CD1c-positive myeloid dendritic cell (primary cell): ENCODE measurements around the gene TIFAB.

Source experiments
- DNase-seq: peaks from one replicate; pipeline ENCODE4 v3.0.0-alpha.2; 2016; ENCODE audit errors: extremely low spot score

Gene TIFAB, protein sequence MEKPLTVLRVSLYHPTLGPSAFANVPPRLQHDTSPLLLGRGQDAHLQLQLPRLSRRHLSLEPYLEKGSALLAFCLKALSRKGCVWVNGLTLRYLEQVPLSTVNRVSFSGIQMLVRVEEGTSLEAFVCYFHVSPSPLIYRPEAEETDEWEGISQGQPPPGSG

DNA sequence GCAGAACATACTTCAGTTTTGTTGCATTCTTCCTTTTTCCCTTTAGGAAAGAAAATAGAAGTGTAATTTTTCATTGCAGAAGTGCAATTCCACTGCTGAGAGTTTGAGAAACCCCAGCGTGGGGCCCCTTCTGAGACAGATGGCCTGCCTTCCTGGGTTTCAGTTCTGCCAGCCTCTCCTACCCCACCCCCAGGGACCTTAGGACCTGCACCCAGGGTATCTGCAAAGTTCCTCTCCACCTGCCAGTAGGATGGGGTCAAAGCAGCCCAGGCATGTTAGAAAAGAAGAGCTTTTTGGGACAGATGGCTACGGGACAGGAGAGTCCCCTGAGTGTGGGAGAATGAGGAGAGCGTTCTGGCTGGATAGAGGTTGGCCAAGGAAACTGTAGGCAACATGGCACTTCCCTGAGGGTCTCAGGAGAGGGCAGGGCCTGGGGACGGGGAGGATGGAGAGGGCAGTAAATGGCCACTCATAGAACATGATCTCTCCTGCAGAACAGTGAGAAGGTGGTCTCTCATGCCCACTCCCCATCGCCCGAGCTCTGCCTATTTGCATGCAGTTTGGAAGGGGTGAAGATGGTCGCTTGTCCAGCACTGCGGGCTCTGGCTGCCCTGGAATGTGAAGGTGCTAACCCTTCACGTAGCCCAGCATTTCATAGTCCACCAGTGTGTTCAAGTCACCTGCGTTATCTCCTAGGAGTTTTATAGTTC is at the start of gene TIFAB:
Gene TIFAB, minus strand, starts transcription at position 31 of the 710 bp plus-strand sequence. CDS start 2,412 bp downstream, outside the sequence.
- peak; percentile 63 for DNase-seq

DNA sequence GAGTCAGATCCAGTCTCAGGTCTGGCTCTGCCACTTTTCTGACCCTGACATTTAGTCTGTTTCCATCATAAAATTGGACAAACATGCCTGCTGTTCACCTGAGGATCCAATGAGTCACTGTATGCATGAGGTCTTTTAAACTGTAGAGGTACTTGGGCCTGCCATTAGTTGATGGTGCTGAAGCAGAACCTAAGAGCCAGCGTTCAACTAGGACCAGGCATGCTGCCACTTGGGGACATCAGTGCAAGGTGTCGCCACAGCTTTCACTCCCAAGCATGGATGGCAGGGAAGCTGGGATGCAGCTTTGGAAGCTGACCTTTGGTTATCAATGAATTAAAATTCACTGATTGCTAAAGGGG is 46.5 kb upstream of the TIFAB start:
- no peak for DNase-seq

DNA sequence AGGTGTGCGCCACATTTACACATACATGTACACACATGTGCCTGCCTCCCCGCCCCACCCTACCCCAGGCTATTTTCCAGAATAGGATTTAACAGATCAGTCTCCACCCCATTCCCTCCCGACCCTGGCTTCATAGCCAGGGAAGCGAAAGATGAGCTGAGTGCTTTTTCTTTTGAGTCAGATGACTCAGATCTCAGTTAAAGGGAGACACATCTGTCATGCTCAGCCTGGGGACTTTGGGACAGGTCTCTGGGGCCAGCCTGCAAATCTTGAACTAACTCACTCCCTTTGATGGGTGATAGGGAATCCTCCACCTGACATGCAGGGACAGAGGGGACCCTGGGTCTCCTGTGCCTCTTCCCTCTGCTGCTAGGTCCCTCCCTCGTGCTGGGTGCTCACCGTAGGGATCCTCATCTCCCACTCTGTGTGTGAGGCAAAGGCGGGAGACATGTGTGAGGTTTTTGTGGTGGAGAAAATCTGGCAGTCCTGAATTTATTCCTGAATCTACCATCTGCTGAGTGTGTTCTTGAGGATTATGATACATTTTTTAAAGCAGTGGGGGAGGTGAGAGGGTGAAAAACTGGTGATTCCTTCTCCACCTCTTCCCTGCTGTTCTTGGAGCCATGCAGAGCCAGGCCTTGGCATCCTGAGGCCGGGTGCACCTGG is 46.0 kb upstream of the TIFAB start:
- DNase-seq: no peak

DNA sequence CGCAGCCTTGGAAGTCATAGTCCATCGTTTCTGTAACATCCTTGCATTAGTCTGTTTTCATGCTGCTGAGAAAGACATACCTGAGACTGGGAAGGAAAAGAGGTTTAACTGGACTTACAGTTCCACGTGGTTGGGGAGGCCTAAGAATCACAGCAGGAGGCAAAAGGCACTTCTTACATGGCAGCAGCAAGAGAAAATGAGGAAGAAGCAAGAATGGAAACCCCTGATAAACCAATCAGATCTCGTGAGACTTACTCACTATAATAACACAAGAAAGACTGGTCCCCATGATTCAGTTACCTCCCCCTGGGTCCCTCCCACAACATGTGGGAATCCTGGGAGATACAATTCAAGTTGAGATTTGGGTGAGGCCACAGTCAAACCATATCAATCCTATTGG is 43.4 kb upstream of the TIFAB start:
- peak; percentile 21 for DNase-seq

DNA sequence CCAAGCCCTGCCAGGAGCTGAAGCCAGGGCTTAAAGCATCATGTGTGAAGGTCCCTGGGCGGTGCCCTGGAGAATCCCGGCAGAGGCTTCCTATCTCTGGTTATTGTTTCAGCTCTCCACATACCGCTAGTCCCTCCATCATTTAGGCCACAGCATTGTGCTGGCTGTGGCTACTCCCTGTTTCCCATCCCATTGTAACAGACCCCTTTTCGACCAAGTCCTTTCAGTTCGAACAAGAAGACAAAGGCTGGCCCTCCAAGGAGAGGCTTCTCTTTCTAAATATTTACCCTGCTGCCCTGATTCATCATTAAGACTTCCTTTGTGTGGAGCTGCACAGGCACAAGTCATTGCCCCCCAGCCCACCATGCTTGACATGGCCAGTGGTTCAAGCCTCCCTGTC is 42.0 kb upstream of the TIFAB start:
- DNase-seq: no peak

DNA sequence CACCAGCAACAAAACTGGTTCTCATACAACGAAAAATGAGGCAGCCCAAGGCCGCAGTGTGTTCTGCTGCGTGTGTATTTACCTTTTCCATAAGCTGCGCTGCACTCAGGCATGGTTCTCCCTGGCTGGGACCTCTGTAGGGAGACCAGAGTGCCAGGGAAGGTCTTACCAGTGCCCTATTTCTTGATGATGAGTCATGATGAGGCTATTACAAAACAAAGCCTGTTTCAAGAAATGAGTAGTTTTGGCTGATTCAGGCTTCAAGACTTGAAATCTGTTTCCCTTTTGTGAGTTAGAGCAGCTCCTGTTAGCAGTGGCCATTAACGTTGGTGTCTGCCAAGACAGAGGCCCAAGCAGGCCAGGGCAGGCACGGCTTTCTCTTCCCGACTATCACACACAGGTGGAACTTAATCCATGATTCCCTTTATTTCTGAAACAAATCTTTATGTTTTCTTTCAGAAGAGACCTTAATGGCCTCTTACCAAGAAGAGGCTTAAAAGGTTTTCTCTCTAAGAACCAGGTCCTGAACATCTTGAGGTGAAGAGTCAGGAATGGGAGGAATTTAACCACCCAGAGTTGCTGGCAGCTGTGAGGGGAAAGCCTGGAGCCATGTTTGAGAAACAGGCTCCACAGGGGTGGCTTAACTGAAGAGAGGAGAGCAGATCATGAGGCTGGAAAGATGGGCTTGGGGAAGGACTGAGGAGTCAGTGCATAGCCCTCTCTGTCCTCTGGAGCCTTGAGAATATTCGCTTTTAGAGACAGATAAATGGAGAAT is 41.4 kb upstream of the TIFAB start:
- peak; percentile 90 for DNase-seq

DNA sequence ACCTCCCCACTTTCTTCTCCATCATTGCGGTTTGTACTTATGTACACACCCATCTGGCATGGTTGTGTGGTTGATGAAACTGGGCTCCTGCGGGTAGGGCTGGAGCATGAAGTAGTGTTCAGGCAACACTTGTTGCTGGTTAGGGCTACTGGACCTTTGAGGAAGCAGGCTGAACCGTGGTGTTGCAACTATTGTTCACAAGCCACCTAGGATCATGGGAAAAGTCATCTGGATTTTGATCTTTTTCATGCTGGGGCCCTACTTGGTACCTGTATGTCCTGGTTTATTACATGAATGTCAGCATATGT is 40.1 kb upstream of the TIFAB start:
- peak; percentile 40 for DNase-seq

DNA sequence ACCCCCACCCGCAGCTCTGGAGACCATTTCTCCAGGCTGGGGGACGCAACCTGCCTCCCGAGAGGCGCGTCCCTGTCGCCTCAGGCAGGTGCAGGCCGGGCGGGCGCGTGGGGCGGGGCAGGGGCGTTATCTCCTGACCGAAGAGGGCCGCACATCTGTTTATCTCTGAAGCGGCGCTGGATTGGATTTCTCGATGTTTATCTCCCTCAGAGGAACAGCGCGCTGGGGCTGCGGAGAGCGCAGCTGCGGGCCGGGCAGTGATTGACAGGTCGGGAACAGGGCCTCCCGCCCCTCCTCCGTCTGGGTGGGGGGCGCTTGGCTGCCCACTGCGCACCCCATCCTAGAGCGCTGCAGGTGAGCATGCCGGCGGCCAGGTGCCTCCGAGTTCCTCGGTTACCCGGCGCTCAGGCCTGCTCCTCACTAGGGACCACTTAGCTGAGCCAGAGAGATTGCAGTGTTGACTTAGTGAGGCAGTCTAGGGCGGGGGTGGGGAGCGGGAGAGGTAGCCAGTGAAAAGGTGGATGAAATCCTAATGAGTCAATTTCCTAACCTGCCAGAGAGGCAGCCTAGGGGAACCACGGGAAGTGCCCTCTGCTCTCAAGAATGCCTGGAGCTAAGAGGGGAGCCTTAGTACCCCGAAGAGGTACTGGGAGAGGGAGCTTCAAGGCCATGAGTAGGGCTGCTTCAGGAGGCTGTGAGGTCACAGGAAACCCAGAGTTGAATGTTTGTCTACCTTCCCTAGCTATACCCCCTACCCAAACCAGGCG is 39.6 kb upstream of the TIFAB start:
- DNase-seq: no peak

DNA sequence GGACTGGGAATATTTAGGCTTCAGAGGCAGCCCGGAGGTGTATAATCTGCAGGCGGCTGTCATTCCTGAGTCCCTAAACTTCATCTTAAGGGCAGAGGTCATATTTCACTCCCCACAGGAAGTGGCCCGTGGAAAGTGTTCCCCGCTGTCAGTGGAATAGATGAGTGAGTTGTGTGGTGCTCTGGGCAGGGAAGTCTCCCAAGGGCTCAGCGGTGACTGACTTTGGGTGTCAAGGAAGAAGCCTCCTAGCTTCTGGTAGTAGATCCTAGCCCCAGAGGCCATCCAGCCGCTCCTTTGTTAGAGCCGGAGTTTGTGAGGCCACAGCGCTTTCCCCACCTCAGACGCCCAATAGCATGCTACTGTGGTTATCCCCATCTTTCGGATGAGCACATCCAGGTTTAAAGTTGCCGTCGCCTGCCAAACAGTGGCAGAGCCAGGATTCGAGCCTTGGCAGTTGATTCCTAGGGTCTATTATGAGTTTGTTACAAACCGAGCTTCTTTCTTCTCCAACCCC is 38.9 kb upstream of the TIFAB start:
- no peak for DNase-seq

DNA sequence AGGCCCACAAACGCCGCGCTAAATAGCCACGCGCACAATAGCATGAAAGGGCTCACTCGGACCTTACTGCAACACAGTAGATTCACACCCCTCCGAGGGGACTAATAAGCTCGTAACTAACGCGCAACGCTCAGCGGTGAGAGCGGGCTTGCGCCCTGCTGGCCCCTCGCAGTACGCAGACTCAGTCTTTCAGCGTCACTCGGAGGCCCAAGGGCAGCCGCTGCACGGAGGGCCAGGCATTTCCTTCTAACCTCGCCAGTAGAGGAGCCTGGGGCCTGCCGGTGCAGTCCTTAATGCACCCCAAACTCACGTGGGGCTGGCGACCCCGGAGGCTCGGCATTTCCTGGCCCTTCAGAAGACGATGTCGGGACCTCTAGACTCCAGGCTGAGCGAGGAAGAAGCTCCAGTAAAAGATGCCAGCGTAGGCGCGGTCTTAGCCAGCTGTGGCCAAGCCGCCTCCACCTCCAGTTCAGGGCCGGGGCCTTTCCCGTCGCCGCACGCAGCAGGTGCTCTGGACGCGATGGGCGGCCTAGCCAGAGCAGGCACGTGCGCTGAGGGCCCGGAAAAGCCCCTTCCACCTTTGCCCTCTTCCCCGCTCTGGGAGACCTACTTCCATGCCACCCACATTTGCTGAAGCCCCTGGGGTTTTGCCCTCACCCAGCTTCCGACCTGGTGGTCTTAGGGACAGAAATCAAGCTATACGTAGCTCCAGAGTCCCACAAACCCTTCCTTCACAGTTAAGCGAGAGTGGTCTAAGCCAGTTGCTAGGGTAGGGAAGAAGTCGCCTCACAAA is 38.3 kb upstream of the TIFAB start:
- DNase-seq: peak; percentile 46

DNA sequence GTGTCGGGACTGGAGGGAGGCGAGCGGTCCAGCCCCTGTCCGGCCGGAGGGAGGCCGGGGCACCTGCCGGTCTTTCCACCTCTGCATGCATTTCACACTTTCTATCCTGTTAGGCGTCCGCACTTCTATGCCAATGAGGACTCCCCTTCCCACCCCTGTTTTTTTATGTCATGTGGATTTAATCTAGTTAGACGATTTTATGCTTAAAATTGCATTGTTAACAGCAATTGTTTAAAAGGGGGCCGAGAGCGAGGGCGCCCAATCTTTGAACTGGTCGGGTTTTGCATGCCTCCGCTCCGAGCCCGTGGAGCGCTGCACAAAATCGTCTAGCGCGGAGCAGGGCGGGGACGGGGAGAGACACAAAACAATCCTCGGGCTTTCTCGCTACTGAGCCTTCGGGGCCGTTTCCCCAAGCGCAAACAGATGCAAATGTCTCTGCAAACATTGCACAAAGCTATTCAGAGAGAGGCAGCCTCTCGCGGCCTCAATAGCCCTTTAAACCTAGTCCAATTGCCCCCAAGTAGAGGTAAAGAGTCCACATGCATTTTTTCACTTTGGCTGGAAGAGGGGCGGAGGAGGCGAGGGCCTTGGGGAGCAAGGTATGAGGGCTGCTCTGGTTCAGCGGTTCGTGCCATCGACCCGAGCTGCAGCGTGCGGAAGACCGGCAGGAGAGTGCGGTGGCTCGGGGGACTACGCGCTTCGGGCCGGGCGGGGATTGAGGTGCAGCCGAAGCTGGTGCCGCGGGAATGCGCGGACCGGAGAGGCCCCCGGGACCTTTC is 37.5 kb upstream of the TIFAB start:
- no peak for DNase-seq

DNA sequence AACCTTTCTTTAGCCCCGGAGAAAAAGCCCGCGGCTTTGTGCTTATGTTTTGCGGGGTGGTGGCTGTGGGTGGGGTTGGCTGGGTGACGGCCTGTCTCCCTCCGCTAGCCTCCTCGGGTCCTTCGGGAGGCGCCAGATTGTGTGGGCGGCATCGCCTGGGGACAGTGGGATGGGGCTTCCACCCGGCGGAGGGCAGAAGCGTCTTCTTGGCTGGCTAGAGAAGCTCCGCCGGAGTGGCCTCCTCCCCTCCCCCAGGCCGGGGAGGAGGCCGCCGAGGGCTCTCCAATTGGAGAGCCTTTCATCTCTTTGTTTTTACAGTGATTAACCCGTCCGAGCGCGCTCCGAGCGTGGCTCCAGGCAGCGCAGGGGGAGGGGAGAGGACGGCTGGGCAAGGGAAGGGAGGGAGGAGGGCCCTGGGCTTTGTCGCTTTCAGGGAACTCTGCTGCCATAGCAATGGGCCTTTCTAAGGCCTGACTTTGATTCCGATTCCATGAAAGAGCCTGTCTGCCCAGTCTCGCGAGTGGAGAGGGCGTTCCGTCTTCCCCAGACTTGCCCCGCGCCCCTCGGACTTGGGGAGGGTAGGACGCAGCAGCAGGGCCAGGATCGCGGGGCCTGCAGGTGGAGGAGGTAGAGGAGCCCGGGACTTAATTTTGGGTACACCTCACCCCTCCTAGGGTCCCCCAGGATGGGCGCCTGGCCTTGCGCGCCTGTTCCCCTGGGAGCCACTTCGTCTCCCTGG is 36.7 kb upstream of the TIFAB start:
- DNase-seq: peak; percentile 12

DNA sequence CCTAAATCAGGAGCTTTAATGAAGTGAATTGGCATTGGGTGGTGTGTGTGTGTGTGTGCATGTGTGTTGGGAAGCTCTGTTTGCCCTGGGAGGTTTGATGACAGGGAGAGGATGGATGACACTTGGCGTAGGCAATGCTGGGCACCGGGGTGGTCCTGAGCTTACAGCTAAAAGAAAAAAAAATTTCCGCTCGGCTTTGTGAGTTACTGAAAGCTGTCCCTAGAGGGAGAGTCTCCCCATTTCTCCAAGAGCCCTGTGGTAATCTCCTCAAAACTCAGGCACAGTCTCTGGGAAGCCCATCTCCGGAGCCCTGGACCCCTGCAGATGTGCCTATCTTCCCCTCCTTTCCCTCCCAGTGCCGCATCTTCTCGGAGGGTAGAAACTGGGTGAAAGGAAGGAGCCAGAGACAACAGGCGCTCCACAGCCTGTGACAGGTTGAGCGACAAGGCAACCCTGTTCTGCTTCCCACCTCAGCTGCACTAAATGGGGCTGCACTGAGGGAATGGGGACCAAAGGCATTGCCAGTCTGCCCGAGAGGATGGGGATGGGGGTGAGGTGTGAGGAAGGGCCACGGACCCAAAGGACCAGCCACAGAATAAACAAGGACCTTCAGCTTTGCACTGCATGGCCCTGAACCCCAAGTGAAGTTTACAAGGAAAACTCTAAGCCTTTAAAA is 35.8 kb upstream of the TIFAB start:
- DNase-seq: no peak

DNA sequence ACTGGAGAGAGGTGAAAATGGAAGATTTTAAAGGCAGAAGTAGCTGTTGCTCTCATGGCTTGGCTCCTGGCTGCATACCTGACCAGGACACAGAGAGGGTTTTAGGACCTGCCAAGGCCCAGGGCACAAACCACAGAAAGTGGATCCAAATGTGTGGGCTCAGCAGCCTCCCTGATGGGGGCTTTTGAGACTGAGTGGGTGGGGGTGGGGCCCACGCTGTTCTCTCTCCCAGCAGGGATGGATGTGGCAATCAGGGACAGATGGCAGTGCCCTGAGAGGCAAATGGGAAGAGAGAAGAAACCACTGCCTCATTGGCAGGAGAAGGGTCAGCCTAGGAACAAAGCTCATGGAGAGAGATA is 34.9 kb upstream of the TIFAB start:
- peak; percentile 13 for DNase-seq

DNA sequence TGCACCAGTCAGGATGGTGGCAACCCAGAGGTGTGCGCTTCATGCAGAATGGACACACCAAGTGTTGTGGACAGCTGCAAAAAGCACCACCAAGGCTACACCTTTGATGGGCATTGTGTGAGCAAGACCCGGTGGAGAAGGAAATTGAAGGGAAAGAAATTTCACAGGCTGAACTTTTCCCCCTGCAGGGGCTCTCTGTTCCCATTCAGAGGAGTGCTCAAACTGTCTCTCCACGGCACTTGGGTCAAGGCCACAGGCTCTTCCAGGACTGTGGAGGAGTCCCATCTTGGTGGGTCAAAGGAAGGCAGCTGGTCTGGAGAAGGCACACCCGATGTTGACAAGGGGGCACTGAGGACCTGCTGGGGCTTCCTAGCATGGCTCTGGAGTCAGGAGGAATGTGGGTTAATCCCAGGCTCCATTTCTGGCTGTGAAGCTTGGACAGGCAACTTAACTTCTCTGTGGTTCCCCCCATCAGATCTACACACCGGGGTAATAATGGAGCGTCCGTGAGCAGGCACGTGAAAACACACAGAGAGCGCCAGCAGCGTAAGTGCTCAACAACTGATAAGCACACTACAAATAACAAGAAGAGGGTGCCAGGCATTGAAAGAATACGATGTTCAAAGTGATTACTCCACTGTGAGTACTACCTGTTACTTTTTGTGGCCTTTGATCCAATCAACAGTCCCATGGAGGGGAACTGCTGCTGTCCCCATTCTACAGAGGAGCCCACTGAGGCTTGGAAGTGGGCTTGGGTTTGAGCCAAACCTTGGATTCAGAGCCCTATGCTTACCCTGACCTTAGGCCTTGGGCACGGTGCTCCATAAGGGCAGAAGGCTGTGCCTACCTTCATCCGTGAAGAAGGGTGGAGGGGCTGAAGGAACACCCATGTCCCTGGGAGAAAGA is 34.2 kb upstream of the TIFAB start:
- no peak for DNase-seq

DNA sequence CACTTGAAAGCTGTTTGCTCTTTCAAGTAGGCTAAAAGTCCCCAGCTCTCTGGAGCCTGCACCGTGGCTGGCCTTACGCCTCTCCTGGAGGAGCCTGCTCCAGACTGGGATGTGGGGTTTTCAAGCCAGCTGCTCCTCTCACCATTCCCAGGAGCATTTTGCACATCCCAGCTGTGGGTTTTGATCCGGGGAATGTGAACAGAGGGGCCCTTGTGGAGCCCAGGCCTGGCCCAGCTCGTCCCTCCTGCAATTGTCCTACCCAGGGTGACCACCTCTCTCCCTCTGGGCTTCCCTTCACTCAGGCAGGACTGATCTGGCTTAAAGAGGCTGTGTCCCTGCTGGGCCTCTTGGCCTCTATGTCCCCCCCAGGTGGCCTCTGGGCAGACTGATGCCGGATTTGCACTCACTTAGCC is 32.5 kb upstream of the TIFAB start:
- DNase-seq: no peak

DNA sequence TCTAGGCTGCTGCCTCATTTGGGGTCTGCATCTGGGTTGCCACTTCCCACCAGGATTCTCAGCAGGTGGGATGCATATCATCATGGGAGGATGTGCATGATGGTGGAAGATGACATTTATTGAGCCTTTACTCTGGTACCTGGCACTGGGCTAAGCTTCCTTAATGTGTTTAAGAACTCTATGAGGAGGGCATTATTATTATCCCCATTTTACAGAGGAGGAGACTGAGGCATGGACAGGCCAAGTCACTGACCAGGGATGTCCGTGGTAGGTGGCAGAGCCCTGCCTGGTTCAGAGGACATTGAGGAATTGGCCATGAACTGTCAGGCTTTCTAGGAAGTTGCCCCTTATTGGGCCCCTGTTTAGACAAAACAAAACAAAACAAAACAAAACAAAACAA is 31.1 kb upstream of the TIFAB start:
- no peak for DNase-seq

DNA sequence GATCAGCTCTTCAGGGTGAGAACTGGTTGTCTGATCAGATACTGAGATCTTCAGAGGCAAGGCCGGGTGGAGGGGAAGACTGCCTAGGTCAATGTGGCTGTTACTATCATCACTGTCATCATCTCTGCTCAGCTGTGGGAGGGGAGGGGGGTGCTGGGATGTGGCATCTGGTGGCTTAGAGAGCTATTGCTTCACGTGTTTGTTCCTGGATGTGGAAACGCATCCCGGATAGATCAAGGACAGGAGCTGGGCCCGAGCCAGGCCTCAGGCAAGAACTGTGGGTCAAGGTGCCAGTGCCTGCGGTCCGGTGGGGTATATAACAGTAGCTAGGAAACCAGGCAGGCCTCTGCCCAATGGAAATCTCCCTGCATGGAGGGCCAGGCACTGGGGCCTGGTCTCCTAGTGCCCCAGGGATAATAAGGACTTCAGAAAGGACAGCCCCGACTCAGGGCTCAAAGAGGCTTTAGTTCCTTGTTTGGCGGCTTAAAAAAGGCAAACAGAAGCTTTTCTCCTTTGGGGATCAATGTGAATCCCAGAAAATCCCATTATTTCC is 30.3 kb upstream of the TIFAB start:
- peak; percentile 33 for DNase-seq
